GM18505 (cell line): Measurements from ENCODE around the gene ADM.

ENCODE experiments used
- ATAC-seq: cut with Tn5 transposase; IDR thresholded peaks from one replicate; pipeline ENCODE4 v1.9.1; 2021; ENCODE audit not compliant: unreplicated experiment
- POLR2A ChIP-seq: IDR thresholded peaks from 4 replicates; pipeline ENCODE4 v1.6.1; 2011; ENCODE audit warnings: borderline replicate concordance; ENCODE audit not compliant: insufficient read depth, insufficient read length; ENCODE audit errors: extremely low read depth

The ADM gene

GRCh38 chr11:10322830-10323792 lies 18.2 kb downstream of the ADM start:
- TF ChIP-seq POLR2A = no peak
- ATAC-seq = no peak

GRCh38 chr11:10323793-10324170 lies 18.9 kb downstream of the ADM start:
- no peak for ATAC-seq
- TF ChIP-seq POLR2A = no peak

GRCh38 chr11:10324474-10324873 lies 19.6 kb downstream of the ADM start:
- no peak for ATAC-seq
- no peak for TF ChIP-seq POLR2A

GRCh38 chr11:10325277-10326011 lies 20.6 kb downstream of the ADM start:
- no peak for TF ChIP-seq POLR2A
- ATAC-seq = no peak

GRCh38 chr11:10326012-10326964 lies 21.4 kb downstream of the ADM start:
- TF ChIP-seq POLR2A = no peak
- no peak for ATAC-seq

GRCh38 chr11:10327254-10327653 lies 22.4 kb downstream of the ADM start:
- no peak for ATAC-seq

GRCh38 chr11:10328314-10329098 lies 23.6 kb downstream of the ADM start:
- TF ChIP-seq POLR2A = no peak
- no peak for ATAC-seq

More at GRCh38 chr11:10327254-10327653, 22.4 kb downstream of the ADM start:
- TF ChIP-seq POLR2A = no peak

GRCh38 chr11:10329356-10329755 lies 24.5 kb downstream of the ADM start:
- TF ChIP-seq POLR2A = no peak
- no peak for ATAC-seq

GRCh38 chr11:10329935-10330334 lies 25.1 kb downstream of the ADM start:
- ATAC-seq = no peak
- no peak for TF ChIP-seq POLR2A

- ATAC-seq = no peak
- no peak for TF ChIP-seq POLR2A
Observed at GRCh38 chr11:10331548-10332289, 26.8 kb downstream of the ADM start.

- ATAC-seq = no peak
- no peak for TF ChIP-seq POLR2A
Observed at GRCh38 chr11:10333490-10333889, 28.6 kb downstream of the ADM start.
